ENCODE measurements around the gene CHD9. TPM values are rescaled to one million over a fixed set of nuclear protein-coding genes. Genes with fewer than 3 reads are reported as not detected.

CHD9 gene
- total and polyA plus RNA-seq, 3 donors from 2014 or later, result 10.4 to 67.3 (median 57.5) TPM

DNA sequence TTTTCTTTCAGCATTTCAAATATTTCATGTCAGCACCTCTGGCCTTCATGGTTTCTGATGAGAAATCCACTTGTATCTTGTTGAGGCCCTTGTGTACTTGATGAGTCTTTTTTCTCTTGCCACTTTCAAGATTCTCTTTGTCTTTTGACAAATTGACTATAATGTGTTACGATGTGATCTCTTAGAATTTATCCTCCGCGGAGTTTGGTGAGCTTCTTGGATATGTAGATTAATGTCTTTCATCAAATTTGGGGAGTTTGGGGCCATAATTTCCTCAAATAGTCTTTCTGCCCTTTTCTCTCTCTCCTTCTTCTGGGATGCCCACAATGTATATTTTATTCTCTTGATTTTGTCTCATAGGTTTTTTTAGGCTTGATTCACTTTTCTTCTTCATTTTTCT is 96.0 kb downstream of the CHD9 start:
- Histone ChIP-seq H3K9me3 (no peaks in the 10 kb centered on the region), H3K36me3 (ENCODE audit: low read depth, missing control alignments) (no peaks in the 10 kb centered on the region), H3K4me1 (no peaks in the 10 kb centered on the region), H3K27ac (no peak overlapping the region), H3K27me3 (no peaks in the 10 kb centered on the region), H3K4me3 (no peak overlapping the region)
- 97% methylated on average over 3 of the region's 3 CpGs for WGBS, 2 donors
- intact Hi-C loops (cut with DNase I; ENCODE audit: low total_unique reads), result no loop called here
- TF ChIP-seq CTCF (IDR thresholded peaks at IDR 0.05), result no peak
- TF ChIP-seq POLR2A (IDR thresholded peaks at IDR 0.05), result no peak
- DNase-seq, result no peak

DNA sequence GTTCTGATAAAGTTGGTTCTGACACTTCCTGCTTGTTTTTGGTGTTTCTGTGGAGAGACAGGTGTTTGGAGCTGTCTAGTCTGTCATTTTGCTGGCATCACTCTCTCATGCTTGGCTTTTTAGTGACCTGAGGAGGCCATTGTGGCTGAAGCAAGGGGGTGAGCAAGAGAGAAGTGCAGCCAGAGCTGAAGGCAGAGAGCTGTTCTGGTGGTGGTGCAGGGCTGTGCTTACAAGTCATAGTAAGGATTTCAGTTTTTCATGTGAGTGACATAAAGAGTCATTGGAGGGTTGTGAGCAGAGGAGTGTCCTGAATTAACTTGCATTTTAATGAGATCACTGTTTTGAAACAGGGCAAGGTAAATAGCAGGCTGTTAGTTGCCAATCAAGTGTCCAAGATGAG is 97.5 kb downstream of the CHD9 start:
- Histone ChIP-seq H3K27ac (no peak overlapping the region), H3K27me3 (no peaks in the 10 kb centered on the region), H3K9me3 (no peaks in the 10 kb centered on the region), H3K36me3 (ENCODE audit: low read depth, missing control alignments) (no peaks in the 10 kb centered on the region), H3K4me1 (no peaks in the 10 kb centered on the region), H3K4me3 (no peak overlapping the region)
- DNase-seq, result no peak
- TF ChIP-seq POLR2A (IDR thresholded peaks at IDR 0.05) (no peak), CTCF (IDR thresholded peaks at IDR 0.05) (no peak)
- intact Hi-C loops (cut with DNase I; ENCODE audit: low total_unique reads), result no loop called here

- Histone ChIP-seq H3K4me3 (no peak overlapping the region), H3K4me1 (no peaks in the 10 kb centered on the region), H3K36me3 (ENCODE audit: low read depth, missing control alignments) (no peaks in the 10 kb centered on the region), H3K9me3 (no peaks in the 10 kb centered on the region), H3K27ac (no peak overlapping the region), H3K27me3 (no peaks in the 10 kb centered on the region)
- TF ChIP-seq CTCF (IDR thresholded peaks at IDR 0.05) (no peak), POLR2A (IDR thresholded peaks at IDR 0.05) (no peak)
- no peak for DNase-seq
- intact Hi-C loops (cut with DNase I; ENCODE audit: low total_unique reads), result no loop called here
These were observed 98.3 kb downstream of the CHD9 start for GRCh38 chr16:53153130-53153529.

- no peak for DNase-seq
- no peaks in the 10 kb centered on the region for H3K36me3 ChIP-seq (ENCODE audit: low read depth, missing control alignments)
- no peak for TF ChIP-seq CTCF (IDR thresholded peaks at IDR 0.05)
- TF ChIP-seq POLR2A (IDR thresholded peaks at IDR 0.05), result no peak
- intact Hi-C loops (cut with DNase I; ENCODE audit: low total_unique reads), result no loop called here
- no peaks in the 10 kb centered on the region for H3K9me3 ChIP-seq
- no peaks in the 10 kb centered on the region for H3K27me3 ChIP-seq
- H3K27ac ChIP-seq, result no peak overlapping the region
- no peak overlapping the region for H3K4me3 ChIP-seq
- WGBS, 2 donors, result 64 to 65% methylated on average over 9 of the region's 9 CpGs
- no peaks in the 10 kb centered on the region for H3K4me1 ChIP-seq
These were observed 99.7 kb downstream of the CHD9 start for GRCh38 chr16:53154513-53154912.

GRCh38 chr16:53156516-53156915 is 101.7 kb downstream of the CHD9 start:
- TF ChIP-seq CTCF (IDR thresholded peaks at IDR 0.05) (no peak), POLR2A (IDR thresholded peaks at IDR 0.05) (no peak)
- no peak overlapping the region for H3K4me3 ChIP-seq
- no peaks in the 10 kb centered on the region for H3K36me3 ChIP-seq (ENCODE audit: low read depth, missing control alignments)
- no peaks in the 10 kb centered on the region for H3K27me3 ChIP-seq
- H3K4me1 ChIP-seq, result no peaks in the 10 kb centered on the region
- 77 to 78% methylated on average over 2 of the region's 2 CpGs for WGBS, 2 donors
- H3K27ac ChIP-seq, result no peak overlapping the region
- DNase-seq, result no peak
- no peaks in the 10 kb centered on the region for H3K9me3 ChIP-seq
- intact Hi-C loops (cut with DNase I; ENCODE audit: low total_unique reads), result no loop called here
